Right atrium auricular region (tissue), 2 donors: ENCODE measurements around the gene JAKMIP2. TPM values are rescaled to one million over a fixed set of nuclear protein-coding genes. Genes with fewer than 3 reads are reported as not detected.

ENCODE experiments used
- DNase-seq: peaks from one replicate; pipeline ENCODE4 v3.0.0-alpha.2; 2019; ENCODE audit warnings: low spot score
- H3K27ac ChIP-seq, 2 donors: fragments of 200-600 bp; sonication (generic); 1 replicate in 1 of 2; 2 replicates in 1 of 2; pipeline ENCODE4 v1.5.1; 2016 to 2019
- H3K27me3 ChIP-seq, 2 donors: fragments of 200-600 bp; sonication (generic); one replicate each; pipeline versions ENCODE4 v1.5.1 to v1.6.0; 2017 to 2019
- H3K36me3 ChIP-seq: fragments of 200-600 bp; sonication (generic); one replicate; pipeline ENCODE4 v1.5.1; 2016
- H3K4me1 ChIP-seq, 2 donors: fragments of 200-600 bp; sonication (generic); one replicate each; pipeline versions ENCODE4 v1.5.1 to v1.6.0; 2017 to 2019
- H3K4me3 ChIP-seq, 2 donors: fragments of 200-600 bp; sonication (generic); 1 replicate in 1 of 2; 2 replicates in 1 of 2; pipeline ENCODE4 v1.5.1; 2017 to 2019; ENCODE audit warnings: mild to moderate bottlenecking in 1 of 2, moderate library complexity in 1 of 2
- H3K9me3 ChIP-seq, 2 donors: fragments of 200-600 bp; sonication (generic); one replicate each; pipeline ENCODE4 v1.5.1; 2019
- total RNA-seq, 2 donors: library from RNA; depleted of rRNA; stranded (reverse); fragments of >200 nt; gene quantifications; one replicate each; pipeline ENCODE4 v1.1.0, GENCODE V29; 2016
- TF ChIP-seq, protein P1 (sequence below), 2 donors: fragments of 200-600 bp; sonication (generic); IDR thresholded peaks; one replicate each; pipeline ENCODE4 v1.5.1; 2019; ENCODE audit warnings: antibody characterized with exemption in 2 of 2

Gene JAKMIP2
- total RNA-seq, 2 donors from 2014 or later: 0.16 to 0.33 TPM

DNA sequence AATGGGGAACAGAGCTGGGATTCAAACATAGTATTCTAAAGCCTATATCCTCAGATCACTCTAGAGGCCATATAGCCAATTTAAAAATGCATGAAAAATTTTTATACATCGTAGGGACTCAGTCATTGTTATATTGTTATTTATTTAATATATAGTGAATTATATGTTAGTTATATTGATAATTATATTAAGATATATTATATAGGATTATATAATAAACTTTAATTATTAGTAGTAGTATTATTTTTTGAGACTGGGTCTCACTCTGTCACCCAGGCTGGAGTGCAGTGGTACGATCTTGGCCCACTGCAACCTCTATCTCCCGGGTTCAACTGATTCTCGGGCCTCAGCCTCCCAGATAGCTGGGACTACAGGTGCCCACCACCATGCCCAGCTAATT lies 206.9 kb downstream of the JAKMIP2 start:
- no peaks in the 10 kb centered on the region for H3K27me3 ChIP-seq

DNA sequence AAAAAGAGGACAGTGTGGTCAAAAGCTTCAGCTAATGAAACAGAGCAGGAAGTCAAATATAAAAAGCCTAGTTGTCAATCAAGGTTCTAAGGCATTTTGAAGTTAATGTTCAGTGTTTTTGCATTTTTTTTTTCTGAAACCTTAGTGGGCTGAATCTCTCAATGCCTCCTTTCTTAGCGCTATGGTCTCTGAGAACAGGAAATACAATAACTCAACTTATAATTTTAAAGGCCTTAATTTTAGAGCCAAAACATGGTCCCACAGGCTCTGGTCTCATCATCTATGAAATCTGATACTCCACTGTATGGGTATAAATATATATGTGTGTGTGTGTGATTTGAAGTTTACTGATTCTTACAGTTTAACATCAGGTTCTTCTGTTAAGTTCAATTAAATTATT lies 209.3 kb downstream of the JAKMIP2 start:
- TF ChIP-seq, protein P1, sequence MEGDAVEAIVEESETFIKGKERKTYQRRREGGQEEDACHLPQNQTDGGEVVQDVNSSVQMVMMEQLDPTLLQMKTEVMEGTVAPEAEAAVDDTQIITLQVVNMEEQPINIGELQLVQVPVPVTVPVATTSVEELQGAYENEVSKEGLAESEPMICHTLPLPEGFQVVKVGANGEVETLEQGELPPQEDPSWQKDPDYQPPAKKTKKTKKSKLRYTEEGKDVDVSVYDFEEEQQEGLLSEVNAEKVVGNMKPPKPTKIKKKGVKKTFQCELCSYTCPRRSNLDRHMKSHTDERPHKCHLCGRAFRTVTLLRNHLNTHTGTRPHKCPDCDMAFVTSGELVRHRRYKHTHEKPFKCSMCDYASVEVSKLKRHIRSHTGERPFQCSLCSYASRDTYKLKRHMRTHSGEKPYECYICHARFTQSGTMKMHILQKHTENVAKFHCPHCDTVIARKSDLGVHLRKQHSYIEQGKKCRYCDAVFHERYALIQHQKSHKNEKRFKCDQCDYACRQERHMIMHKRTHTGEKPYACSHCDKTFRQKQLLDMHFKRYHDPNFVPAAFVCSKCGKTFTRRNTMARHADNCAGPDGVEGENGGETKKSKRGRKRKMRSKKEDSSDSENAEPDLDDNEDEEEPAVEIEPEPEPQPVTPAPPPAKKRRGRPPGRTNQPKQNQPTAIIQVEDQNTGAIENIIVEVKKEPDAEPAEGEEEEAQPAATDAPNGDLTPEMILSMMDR (IDR thresholded peaks at IDR 0.05): no peak
- H3K27ac ChIP-seq: no peak overlapping the region
- no peaks in the 10 kb centered on the region for H3K27me3 ChIP-seq
- H3K4me3 ChIP-seq: no peak overlapping the region
- no peaks in the 10 kb centered on the region for H3K9me3 ChIP-seq
- no peaks in the 10 kb centered on the region for H3K36me3 ChIP-seq
- H3K4me1 ChIP-seq: peaks cover 0 to 6% of the 10 kb centered on the region in 2 donors
- DNase-seq: no peak

More for the DNA sequence above, 206.9 kb downstream of the JAKMIP2 start:
- Histone ChIP-seq H3K9me3 (peaks cover 0 to 6% of the 10 kb centered on the region in 2 donors), H3K4me3 (no peak overlapping the region), H3K4me1 (peaks cover 0 to 6% of the 10 kb centered on the region in 2 donors), H3K36me3 (no peaks in the 10 kb centered on the region), H3K27ac (no peak overlapping the region)
- DNase-seq: no peak
- TF ChIP-seq, protein P1 (IDR thresholded peaks at IDR 0.05): no peak

- TF ChIP-seq, protein P1 (IDR thresholded peaks at IDR 0.05): no peak
- no peak overlapping the region for H3K4me3 ChIP-seq
- H3K27ac ChIP-seq: no peak overlapping the region
- no peaks in the 10 kb centered on the region for H3K9me3 ChIP-seq
- no peak for DNase-seq
- H3K27me3 ChIP-seq: no peaks in the 10 kb centered on the region
- H3K4me1 ChIP-seq: no peaks in the 10 kb centered on the region
- no peaks in the 10 kb centered on the region for H3K36me3 ChIP-seq
Measured at GRCh38 chr5:147568710-147569406, 213.7 kb downstream of the JAKMIP2 start.

- DNase-seq: no peak
- H3K36me3 ChIP-seq: no peaks in the 10 kb centered on the region
- H3K9me3 ChIP-seq: no peaks in the 10 kb centered on the region
- H3K27me3 ChIP-seq: no peaks in the 10 kb centered on the region
- H3K4me3 ChIP-seq: no peak overlapping the region
- H3K27ac ChIP-seq: no peak overlapping the region
- TF ChIP-seq, protein P1 (IDR thresholded peaks at IDR 0.05): no peak
- H3K4me1 ChIP-seq: no peaks in the 10 kb centered on the region
Measured at GRCh38 chr5:147567917-147568598, 214.5 kb downstream of the JAKMIP2 start.

- Histone ChIP-seq H3K27me3 (no peaks in the 10 kb centered on the region), H3K4me1 (no peaks in the 10 kb centered on the region), H3K27ac (no peak overlapping the region), H3K36me3 (no peaks in the 10 kb centered on the region), H3K4me3 (no peak overlapping the region), H3K9me3 (no peaks in the 10 kb centered on the region)
- no peak for DNase-seq
- TF ChIP-seq, protein P1 (IDR thresholded peaks at IDR 0.05): no peak
Measured at GRCh38 chr5:147565524-147565923, 217.0 kb downstream of the JAKMIP2 start.
